ENCODE measurements around the gene REST.

DNA sequence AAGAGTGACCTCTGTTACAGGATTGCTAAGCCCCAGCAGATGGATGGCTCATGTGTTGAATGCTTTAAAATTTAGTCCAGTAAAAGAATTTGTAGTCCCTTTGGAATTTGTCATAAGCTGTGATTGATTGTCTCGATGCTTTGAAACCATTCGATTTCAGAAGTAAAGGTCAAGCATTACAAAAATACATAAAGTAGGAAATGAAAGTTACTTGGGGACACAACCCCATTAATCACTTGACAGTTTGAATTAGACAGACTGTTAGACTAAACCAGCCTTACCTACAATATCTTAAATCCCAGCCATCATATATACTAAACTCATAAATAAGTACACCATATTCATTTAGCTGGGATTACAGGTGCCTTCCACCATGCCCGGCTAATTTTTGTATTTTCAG, 6.6 kb downstream of the REST start:
- no peak for TF ChIP-seq TOX (CRISPR knock-in tag; IDR thresholded peaks at IDR 0.05; ENCODE audit: borderline replicate concordance)
- TF ChIP-seq ZC3H10 (CRISPR knock-in tag; IDR thresholded peaks at IDR 0.05), result no peak
- TF ChIP-seq SNAI2 (CRISPR knock-in tag; IDR thresholded peaks at IDR 0.05), result no peak
- no peak for TF ChIP-seq ISL1 (CRISPR knock-in tag; IDR thresholded peaks at IDR 0.05)
- TF ChIP-seq TCF4 (CRISPR knock-in tag; IDR thresholded peaks at IDR 0.05; ENCODE audit: borderline replicate concordance), result no peak
- no peak for TF ChIP-seq PATZ1 (CRISPR knock-in tag; IDR thresholded peaks at IDR 0.05; ENCODE audit: borderline replicate concordance)
- no peak for TF ChIP-seq ZNF8 (CRISPR knock-in tag; IDR thresholded peaks at IDR 0.05)
- TF ChIP-seq ZFP3 (CRISPR knock-in tag; IDR thresholded peaks at IDR 0.05), result no peak
- no peak for TF ChIP-seq RARB (CRISPR knock-in tag; IDR thresholded peaks at IDR 0.05)
- TF ChIP-seq ZFP30 (CRISPR knock-in tag; IDR thresholded peaks at IDR 0.05), result no peak
- TF ChIP-seq ESRRG (CRISPR knock-in tag; IDR thresholded peaks at IDR 0.05), result no peak
